T-helper 2 cell treated with Interferon-gamma antibody and Interleukin-4, amounts not matched to agents 5 μg/mL and 100 μg/mL, for 36 hours (primary cell): Measurements from ENCODE around the gene ATP5MG.
A peak's percentile ranks its signal among the peaks of the same experiment; 100 is the strongest.

ENCODE experiments used
- DNase-seq: peaks from one replicate; pipeline ENCODE4 v3.0.0; 2021; ENCODE audit warnings: low spot score
- H3K27ac Mint-ChIP-seq: one replicate; pipeline ENCODE4 v1.8.0; 2021; ENCODE audit warnings: mild to moderate bottlenecking, mixed read lengths
- H3K27me3 Mint-ChIP-seq: one replicate; pipeline ENCODE4 v1.8.0; 2021; ENCODE audit warnings: low read depth, mixed read lengths
- H3K36me3 Mint-ChIP-seq: one replicate; pipeline ENCODE4 v1.8.0; 2021; ENCODE audit warnings: low read depth, mixed read lengths
- H3K4me1 Mint-ChIP-seq: one replicate; pipeline ENCODE4 v1.8.0; 2021; ENCODE audit warnings: low read depth, mixed read lengths
- H3K4me3 Mint-ChIP-seq: one replicate; pipeline ENCODE4 v1.8.0; 2022; ENCODE audit warnings: mild to moderate bottlenecking, moderate library complexity, mixed read lengths
- H3K9me3 Mint-ChIP-seq: one replicate; pipeline ENCODE4 v1.8.0; 2021; ENCODE audit warnings: mixed read lengths

The ATP5MG gene

GRCh38 chr11:118401151-118401879, at the start of gene ATP5MG:
ATP5MG (plus strand) TSS chr11:118401606; CDS start chr11:118401666, 60 bp downstream.
- Mint-ChIP-seq H3K36me3 (peaks cover 44% of the 10 kb centered on the region), H3K27ac (peak within 1 kb of the TSS; percentile 100), H3K4me1 (peaks cover 59% of the 10 kb centered on the region), H3K9me3 (no peaks in the 10 kb centered on the region), H3K27me3 (no peaks in the 10 kb centered on the region), H3K4me3 (peak within 1 kb of the TSS; percentile 98)
- DNase-seq: peak; percentile 91

GRCh38 chr11:118353084-118353710, 48.2 kb upstream of the ATP5MG start:
- H3K36me3 Mint-ChIP-seq: peaks cover 56% of the 10 kb centered on the region
- H3K4me3 Mint-ChIP-seq: no peak overlapping the region
- H3K4me1 Mint-ChIP-seq: peaks cover 18% of the 10 kb centered on the region
- peak overlapping the region; percentile 59 for H3K27ac Mint-ChIP-seq
- DNase-seq: no peak
- H3K27me3 Mint-ChIP-seq: no peaks in the 10 kb centered on the region
- no peaks in the 10 kb centered on the region for H3K9me3 Mint-ChIP-seq

GRCh38 chr11:118358071-118358470, 43.3 kb upstream of the ATP5MG start:
- H3K4me1 Mint-ChIP-seq: peaks cover 33% of the 10 kb centered on the region
- no peak overlapping the region for H3K27ac Mint-ChIP-seq
- no peaks in the 10 kb centered on the region for H3K27me3 Mint-ChIP-seq
- no peak for DNase-seq
- H3K9me3 Mint-ChIP-seq: no peaks in the 10 kb centered on the region
- H3K4me3 Mint-ChIP-seq: no peak overlapping the region
- H3K36me3 Mint-ChIP-seq: peaks cover 25% of the 10 kb centered on the region

- H3K27me3 Mint-ChIP-seq: no peaks in the 10 kb centered on the region
- H3K4me1 Mint-ChIP-seq: peaks cover 30% of the 10 kb centered on the region
- peaks cover 18% of the 10 kb centered on the region for H3K36me3 Mint-ChIP-seq
- no peaks in the 10 kb centered on the region for H3K9me3 Mint-ChIP-seq
- peak within 1 kb of the TSS; percentile 94 for H3K27ac Mint-ChIP-seq
- H3K4me3 Mint-ChIP-seq: peak within 1 kb of the TSS; percentile 97
- peak; percentile 97 for DNase-seq
Observed at GRCh38 chr11:118359295-118359958, 42.0 kb upstream of the ATP5MG start, which contains the start of gene UBE4A. UBE4A (plus strand) TSS chr11:118359600; CDS start chr11:118365081, 5,481 bp downstream.

- DNase-seq: no peak
- Mint-ChIP-seq H3K4me1 (peaks cover 19% of the 10 kb centered on the region), H3K4me3 (no peak overlapping the region), H3K27ac (no peak overlapping the region), H3K27me3 (no peaks in the 10 kb centered on the region), H3K36me3 (peaks cover 43% of the 10 kb centered on the region), H3K9me3 (no peaks in the 10 kb centered on the region)
Observed at GRCh38 chr11:118364956-118365615, 36.3 kb upstream of the ATP5MG start.

GRCh38 chr11:118366287-118366686, 35.1 kb upstream of the ATP5MG start:
- Mint-ChIP-seq H3K36me3 (peaks cover 53% of the 10 kb centered on the region), H3K27ac (no peak overlapping the region), H3K4me1 (peaks cover 15% of the 10 kb centered on the region), H3K9me3 (no peaks in the 10 kb centered on the region), H3K4me3 (no peak overlapping the region), H3K27me3 (no peaks in the 10 kb centered on the region)
- DNase-seq: no peak

- no peak for DNase-seq
- Mint-ChIP-seq H3K27ac (no peak overlapping the region), H3K4me3 (no peak overlapping the region), H3K4me1 (peaks cover 2% of the 10 kb centered on the region), H3K36me3 (peaks cover 76% of the 10 kb centered on the region), H3K27me3 (no peaks in the 10 kb centered on the region), H3K9me3 (no peaks in the 10 kb centered on the region)
Observed at GRCh38 chr11:118370774-118371173, 30.6 kb upstream of the ATP5MG start.

GRCh38 chr11:118373263-118373662, 28.1 kb upstream of the ATP5MG start:
- no peaks in the 10 kb centered on the region for H3K9me3 Mint-ChIP-seq

GRCh38 chr11:118373871-118374270, 27.5 kb upstream of the ATP5MG start:
- no peak overlapping the region for H3K27ac Mint-ChIP-seq
- H3K4me3 Mint-ChIP-seq: no peak overlapping the region
- H3K27me3 Mint-ChIP-seq: no peaks in the 10 kb centered on the region
- peaks cover 71% of the 10 kb centered on the region for H3K36me3 Mint-ChIP-seq
- no peaks in the 10 kb centered on the region for H3K9me3 Mint-ChIP-seq
- H3K4me1 Mint-ChIP-seq: peaks cover 3% of the 10 kb centered on the region
- no peak for DNase-seq

More at GRCh38 chr11:118373263-118373662, 28.1 kb upstream of the ATP5MG start:
- no peak overlapping the region for H3K27ac Mint-ChIP-seq
- no peak overlapping the region for H3K4me3 Mint-ChIP-seq
- no peaks in the 10 kb centered on the region for H3K27me3 Mint-ChIP-seq
- H3K36me3 Mint-ChIP-seq: peaks cover 73% of the 10 kb centered on the region
- H3K4me1 Mint-ChIP-seq: peaks cover 3% of the 10 kb centered on the region
- DNase-seq: no peak

GRCh38 chr11:118374729-118375128, 26.7 kb upstream of the ATP5MG start:
- no peak overlapping the region for H3K27ac Mint-ChIP-seq
- no peak for DNase-seq
- H3K9me3 Mint-ChIP-seq: no peaks in the 10 kb centered on the region
- no peaks in the 10 kb centered on the region for H3K27me3 Mint-ChIP-seq
- no peak overlapping the region for H3K4me3 Mint-ChIP-seq
- H3K4me1 Mint-ChIP-seq: peaks cover 3% of the 10 kb centered on the region
- H3K36me3 Mint-ChIP-seq: peaks cover 72% of the 10 kb centered on the region

GRCh38 chr11:118375978-118376377, 25.4 kb upstream of the ATP5MG start:
- Mint-ChIP-seq H3K4me3 (no peak overlapping the region), H3K27ac (peak overlapping the region; percentile 47), H3K9me3 (no peaks in the 10 kb centered on the region), H3K36me3 (peaks cover 69% of the 10 kb centered on the region), H3K27me3 (no peaks in the 10 kb centered on the region), H3K4me1 (peaks cover 3% of the 10 kb centered on the region)
- no peak for DNase-seq

- Mint-ChIP-seq H3K27me3 (no peaks in the 10 kb centered on the region), H3K9me3 (no peaks in the 10 kb centered on the region), H3K27ac (no peak overlapping the region), H3K4me3 (no peak overlapping the region), H3K36me3 (peaks cover 65% of the 10 kb centered on the region), H3K4me1 (peaks cover 3% of the 10 kb centered on the region)
- no peak for DNase-seq
Observed at GRCh38 chr11:118379497-118379896, 21.9 kb upstream of the ATP5MG start.

GRCh38 chr11:118380571-118380970, 20.8 kb upstream of the ATP5MG start:
- Mint-ChIP-seq H3K4me3 (no peak overlapping the region), H3K4me1 (peaks cover 3% of the 10 kb centered on the region), H3K27ac (no peak overlapping the region), H3K27me3 (no peaks in the 10 kb centered on the region), H3K9me3 (no peaks in the 10 kb centered on the region), H3K36me3 (peaks cover 68% of the 10 kb centered on the region)
- DNase-seq: no peak

GRCh38 chr11:118382954-118383353, 18.5 kb upstream of the ATP5MG start:
- Mint-ChIP-seq H3K36me3 (peaks cover 73% of the 10 kb centered on the region), H3K9me3 (no peaks in the 10 kb centered on the region), H3K27me3 (no peaks in the 10 kb centered on the region), H3K4me3 (no peak overlapping the region), H3K27ac (no peak overlapping the region), H3K4me1 (no peaks in the 10 kb centered on the region)
- no peak for DNase-seq
